Ovary (tissue), 3 donors: Measurements from ENCODE around the gene CLDN25.

Experiments used
- CTCF ChIP-seq, 3 donors: fragments of 450-650 bp in 2 of 3; fragments of 200-600 bp in 1 of 3; IDR thresholded peaks; one replicate each; pipeline versions ENCODE4 v1.5.1 to v1.8.0; 2016 to 2022; ENCODE audit warnings: antibody characterized with exemption in 3 of 3, mild to moderate bottlenecking in 1 of 3
- EP300 ChIP-seq: sonication (generic); formaldehyde crosslinking; IDR thresholded peaks from one replicate; pipeline ENCODE4 v1.6.1; 2017; ENCODE audit warnings: antibody characterized with exemption
- POLR2A ChIP-seq: fragments of 450-650 bp; IDR thresholded peaks from one replicate; pipeline ENCODE4 v1.6.1; 2017; ENCODE audit warnings: antibody characterized with exemption, mild to moderate bottlenecking, moderate library complexity
- donor health status: DM: no; HTN: no; CAD: no.

- TF ChIP-seq POLR2A (no peak), CTCF (IDR thresholded peaks at IDR 0.05) (no peak), EP300 (no peak)
These were observed 47.9 kb downstream of the CLDN25 start for GRCh38 chr11:113827477-113827876.
